SU-DHL-6 (cell line): ENCODE results near the gene RIPK3.
A peak's percentile ranks its signal among the peaks of the same experiment; 100 is the strongest.
"Not testable (repeated sequence)": the region's sequence is repeated elsewhere in the genome, so short reads cannot be mapped to it uniquely, and the experiment has no call there.

ENCODE experiments used
- H2AFZ ChIP-seq: fragments of 200-600 bp; sonication (generic); 2 replicates; pipeline ENCODE4 v1.6.1; 2014; ENCODE audit warnings: low read depth, mild to moderate bottlenecking, moderate library complexity, mixed read lengths, antibody characterized with exemption, low read length; ENCODE audit not compliant: severe bottlenecking
- H3F3A ChIP-seq: fragments of 200-600 bp; shearing (Covaris generic); 2 replicates; pipeline ENCODE4 v1.6.0; 2016; ENCODE audit warnings: antibody characterized with exemption, mild to moderate bottlenecking; ENCODE audit not compliant: insufficient read depth
- H3K27ac ChIP-seq: fragments of 200-600 bp; sonication (generic); 2 replicates; pipeline ENCODE4 v1.5.1; 2016; ENCODE audit warnings: low read depth, mild to moderate bottlenecking, low read length, moderate library complexity, mixed read lengths
- H3K27me3 ChIP-seq: fragments of 200-600 bp; sonication (generic), shearing (Covaris generic); 2 replicates; pipeline ENCODE4 v1.6.0; 2014; ENCODE audit warnings: mild to moderate bottlenecking, low read length
- H3K36me3 ChIP-seq: fragments of 200-600 bp; sonication (generic); 2 replicates; pipeline ENCODE4 v1.6.1; 2014; ENCODE audit warnings: mild to moderate bottlenecking, low read length, mixed read lengths
- H3K4me2 ChIP-seq: fragments of 300-600, 200-600 bp; shearing (Covaris generic), sonication (generic); 2 replicates; pipeline ENCODE4 v1.6.0; 2014; ENCODE audit warnings: low read length, low read depth, mild to moderate bottlenecking; ENCODE audit not compliant: poor library complexity, severe bottlenecking
- H3K4me3 ChIP-seq: fragments of 200-600 bp; sonication (generic); 2 replicates; pipeline ENCODE4 v1.5.1; 2014; ENCODE audit warnings: antibody characterized with exemption, low read length, mild to moderate bottlenecking, mixed read lengths; ENCODE audit not compliant: insufficient read depth, poor library complexity, severe bottlenecking
- H3K79me2 ChIP-seq: fragments of 200-600 bp; sonication (generic); 2 replicates; pipeline ENCODE4 v1.6.1; 2014; ENCODE audit warnings: mild to moderate bottlenecking, low read length, moderate library complexity; ENCODE audit not compliant: insufficient read depth
- H3K9ac ChIP-seq: fragments of 200-600 bp; sonication (generic); 2 replicates; pipeline ENCODE4 v1.7.0; 2014; ENCODE audit warnings: mild to moderate bottlenecking, low read length
- H3K9me2 ChIP-seq: fragments of 200-600 bp; sonication (generic); replicated peaks from 2 replicates; pipeline ENCODE4 v1.6.1; 2014; ENCODE audit warnings: low read length; ENCODE audit not compliant: insufficient read depth
- H3K9me3 ChIP-seq: fragments of 200-600 bp; sonication (generic); 2 replicates; pipeline ENCODE4 v1.6.1; 2014; ENCODE audit warnings: low read length, mixed read lengths; ENCODE audit not compliant: insufficient read depth
- H4K20me1 ChIP-seq: fragments of 200-600 bp; sonication (generic); 2 replicates; pipeline ENCODE4 v1.6.1; 2014; ENCODE audit warnings: low read depth, mild to moderate bottlenecking, antibody characterized with exemption, low read length, moderate library complexity, mixed read lengths
- CTCF ChIP-seq: fragments of 200-600 bp; sonication (generic); IDR thresholded peaks from one replicate; pipeline ENCODE4 v1.5.1; 2017; ENCODE audit warnings: antibody characterized with exemption, mild to moderate bottlenecking, low read length, moderate library complexity; ENCODE audit not compliant: insufficient read depth, poor library complexity, severe bottlenecking
- EZH2phosphoT487 ChIP-seq: fragments of 200-600 bp; sonication (generic), shearing (Covaris generic); conservative IDR thresholded peaks from 2 replicates; pipeline ENCODE4 v1.6.1; 2018; ENCODE audit warnings: mild to moderate bottlenecking, antibody characterized with exemption, low read length, moderate library complexity, mixed read lengths

RIPK3 gene

GRCh38 chr14:24329073-24329663, 10.6 kb downstream of the RIPK3 start:
- TF ChIP-seq EZH2phosphoT487 = no peak
- no peak for TF ChIP-seq CTCF
- no peaks in the 10 kb centered on the region for H3F3A ChIP-seq
- H3K4me3 ChIP-seq = no peak overlapping the region
- H3K9me2 ChIP-seq = no peaks in the 10 kb centered on the region
- H4K20me1 ChIP-seq = no peaks in the 10 kb centered on the region
- H3K9ac ChIP-seq = no peak overlapping the region
- no peaks in the 10 kb centered on the region for H3K79me2 ChIP-seq
- H3K27ac ChIP-seq = no peak overlapping the region
- H3K4me2 ChIP-seq = no peak overlapping the region
- no peaks in the 10 kb centered on the region for H3K36me3 ChIP-seq
- no peaks in the 10 kb centered on the region for H3K27me3 ChIP-seq
- no peak overlapping the region for H2AFZ ChIP-seq
- no peaks in the 10 kb centered on the region for H3K9me3 ChIP-seq

- H3K27me3 ChIP-seq, H3K4me2 ChIP-seq: not testable (repeated sequence)
- TF ChIP-seq CTCF = peak; percentile 19
Measured at GRCh38 chr14:24327914-24328313, 11.9 kb downstream of the RIPK3 start.

GRCh38 chr14:24327303-24327702, 12.5 kb downstream of the RIPK3 start:
- Histone ChIP-seq H2AFZ (no peak overlapping the region), H3K9ac (no peak overlapping the region), H3K4me2 (no peak overlapping the region), H3K4me3 (no peak overlapping the region), H3K9me2 (no peaks in the 10 kb centered on the region), H3K79me2 (no peaks in the 10 kb centered on the region), H3K27me3 (no peaks in the 10 kb centered on the region), H3F3A (no peaks in the 10 kb centered on the region), H3K27ac (no peak overlapping the region), H4K20me1 (no peaks in the 10 kb centered on the region), H3K9me3 (no peaks in the 10 kb centered on the region), H3K36me3 (no peaks in the 10 kb centered on the region)
- TF ChIP-seq EZH2phosphoT487 (no peak), CTCF (no peak)

More at GRCh38 chr14:24327914-24328313, 11.9 kb downstream of the RIPK3 start:
- H3K9me3 ChIP-seq, H3K79me2 ChIP-seq, H4K20me1 ChIP-seq, H3F3A ChIP-seq, H3K4me3 ChIP-seq, H3K9ac ChIP-seq, H3K27ac ChIP-seq, H2AFZ ChIP-seq, H3K36me3 ChIP-seq, H3K9me2 ChIP-seq: not testable (repeated sequence)
